Measurements from ENCODE around the gene VGLL3. TPM values are rescaled to one million over a fixed set of nuclear protein-coding genes. Genes with fewer than 3 reads are reported as not detected.

Gene VGLL3
- total RNA-seq, 1 donor from 2014 or later: 177 TPM

DNA sequence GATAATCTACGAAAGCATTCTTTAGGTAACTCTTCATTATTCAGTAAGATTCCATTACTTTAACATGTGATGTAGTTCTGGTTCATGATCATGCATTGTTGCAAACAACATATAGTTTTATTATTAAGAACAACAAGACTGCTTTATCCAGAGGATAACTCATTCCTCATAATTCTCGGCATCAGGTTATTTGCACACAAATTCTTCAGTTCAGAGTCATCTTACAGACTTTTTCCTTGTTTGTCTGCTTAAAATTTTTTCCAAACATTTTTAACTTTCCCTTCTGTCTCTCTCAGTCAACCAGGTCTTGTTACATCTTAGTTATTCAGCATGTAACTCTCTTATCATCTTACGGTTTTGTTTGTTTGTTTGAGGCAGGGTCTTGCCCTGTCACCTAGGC is 60.1 kb downstream of the VGLL3 start:
- no peak for DNase-seq (ENCODE audit: low spot score)
- H3K4me1 Mint-ChIP-seq (ENCODE audit: low read depth): peaks cover 69% of the 10 kb centered on the region
- no peak overlapping the region for H3K4me3 Mint-ChIP-seq (ENCODE audit: unreplicated experiment)
- TF ChIP-seq, protein P1, sequence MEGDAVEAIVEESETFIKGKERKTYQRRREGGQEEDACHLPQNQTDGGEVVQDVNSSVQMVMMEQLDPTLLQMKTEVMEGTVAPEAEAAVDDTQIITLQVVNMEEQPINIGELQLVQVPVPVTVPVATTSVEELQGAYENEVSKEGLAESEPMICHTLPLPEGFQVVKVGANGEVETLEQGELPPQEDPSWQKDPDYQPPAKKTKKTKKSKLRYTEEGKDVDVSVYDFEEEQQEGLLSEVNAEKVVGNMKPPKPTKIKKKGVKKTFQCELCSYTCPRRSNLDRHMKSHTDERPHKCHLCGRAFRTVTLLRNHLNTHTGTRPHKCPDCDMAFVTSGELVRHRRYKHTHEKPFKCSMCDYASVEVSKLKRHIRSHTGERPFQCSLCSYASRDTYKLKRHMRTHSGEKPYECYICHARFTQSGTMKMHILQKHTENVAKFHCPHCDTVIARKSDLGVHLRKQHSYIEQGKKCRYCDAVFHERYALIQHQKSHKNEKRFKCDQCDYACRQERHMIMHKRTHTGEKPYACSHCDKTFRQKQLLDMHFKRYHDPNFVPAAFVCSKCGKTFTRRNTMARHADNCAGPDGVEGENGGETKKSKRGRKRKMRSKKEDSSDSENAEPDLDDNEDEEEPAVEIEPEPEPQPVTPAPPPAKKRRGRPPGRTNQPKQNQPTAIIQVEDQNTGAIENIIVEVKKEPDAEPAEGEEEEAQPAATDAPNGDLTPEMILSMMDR (IDR thresholded peaks at IDR 0.05): no peak
- H3K9me3 Mint-ChIP-seq (ENCODE audit: low read depth): no peaks in the 10 kb centered on the region
- H3K27ac Mint-ChIP-seq (ENCODE audit: unreplicated experiment): peak overlapping the region; percentile 19
- H3K36me3 Mint-ChIP-seq (ENCODE audit: low read depth): no peaks in the 10 kb centered on the region
- H3K27me3 Mint-ChIP-seq (ENCODE audit: low read depth): no peaks in the 10 kb centered on the region

DNA sequence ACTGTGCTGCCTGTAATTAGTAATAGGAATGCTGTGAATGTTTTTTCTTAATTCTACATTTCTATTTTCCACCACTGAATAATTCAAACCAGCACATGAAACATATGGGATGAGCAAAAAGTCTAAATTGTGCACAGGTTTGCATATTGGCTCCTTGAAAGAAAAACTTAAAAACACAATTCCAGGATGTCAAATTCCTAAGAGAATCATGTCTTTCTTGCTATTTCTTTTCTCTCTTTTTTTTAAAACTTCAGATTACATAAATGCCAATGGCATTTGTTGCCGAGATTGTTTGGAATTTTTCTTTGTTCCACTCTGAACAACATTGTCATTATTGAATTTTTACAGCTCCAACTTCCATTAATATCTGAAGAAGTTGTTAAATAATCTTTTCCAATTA is 60.8 kb downstream of the VGLL3 start:
- no peak for DNase-seq (ENCODE audit: low spot score)
- no peak overlapping the region for H3K27ac Mint-ChIP-seq (ENCODE audit: unreplicated experiment)
- TF ChIP-seq, protein P1 (IDR thresholded peaks at IDR 0.05): no peak
- H3K9me3 Mint-ChIP-seq (ENCODE audit: low read depth): no peaks in the 10 kb centered on the region
- H3K4me1 Mint-ChIP-seq (ENCODE audit: low read depth): peaks cover 67% of the 10 kb centered on the region
- no peak overlapping the region for H3K4me3 Mint-ChIP-seq (ENCODE audit: unreplicated experiment)
- no peaks in the 10 kb centered on the region for H3K27me3 Mint-ChIP-seq (ENCODE audit: low read depth)
- no peaks in the 10 kb centered on the region for H3K36me3 Mint-ChIP-seq (ENCODE audit: low read depth)

DNA sequence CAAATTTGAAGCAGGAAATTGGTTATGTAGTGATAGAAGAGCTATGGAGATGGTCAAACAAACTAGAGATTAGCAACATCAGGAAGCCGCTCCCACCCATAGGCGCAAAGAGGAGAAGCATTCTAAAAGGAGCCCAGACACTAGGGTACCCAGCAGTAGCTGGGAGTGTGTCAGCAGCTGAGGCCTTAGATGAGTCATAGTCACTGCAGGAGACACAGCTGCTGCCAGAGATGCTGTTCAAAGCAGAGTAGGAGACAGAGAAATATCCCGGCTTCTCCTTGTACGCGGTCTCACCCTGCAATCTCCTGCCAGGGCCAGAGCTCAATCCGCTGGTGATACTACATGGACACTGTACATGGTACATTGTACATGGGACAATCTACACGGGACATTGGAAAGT is 61.9 kb downstream of the VGLL3 start:
- Mint-ChIP-seq H3K27ac (ENCODE audit: unreplicated experiment) (no peak overlapping the region), H3K4me1 (ENCODE audit: low read depth) (peaks cover 60% of the 10 kb centered on the region), H3K9me3 (ENCODE audit: low read depth) (no peaks in the 10 kb centered on the region), H3K4me3 (ENCODE audit: unreplicated experiment) (no peak overlapping the region), H3K36me3 (ENCODE audit: low read depth) (no peaks in the 10 kb centered on the region), H3K27me3 (ENCODE audit: low read depth) (no peaks in the 10 kb centered on the region)
- DNase-seq (ENCODE audit: low spot score): no peak
- TF ChIP-seq, protein P1 (IDR thresholded peaks at IDR 0.05): no peak

DNA sequence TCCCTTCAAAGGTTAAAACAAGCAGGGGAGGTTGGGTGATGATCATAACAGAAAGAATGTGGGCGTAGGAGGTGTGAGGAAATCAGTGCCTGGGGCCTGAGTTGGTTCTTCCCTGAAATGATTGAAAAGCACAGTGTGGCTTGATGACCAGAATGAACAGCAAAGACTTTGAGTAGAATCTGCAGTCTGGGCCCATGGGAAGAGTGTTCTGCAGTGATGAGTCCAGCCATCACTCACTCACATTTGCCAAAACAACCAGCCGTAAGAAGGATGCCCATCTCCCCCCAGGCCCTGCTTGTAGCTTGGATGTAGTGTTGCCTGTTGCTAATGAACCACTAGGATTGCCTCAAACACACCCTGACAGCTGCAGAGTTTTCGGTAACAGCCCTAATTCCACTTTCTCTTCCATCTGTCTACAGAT is 67.9 kb downstream of the VGLL3 start:
- Mint-ChIP-seq H3K27me3 (ENCODE audit: low read depth) (no peaks in the 10 kb centered on the region), H3K4me3 (ENCODE audit: unreplicated experiment) (no peak overlapping the region), H3K27ac (ENCODE audit: unreplicated experiment) (peak overlapping the region; percentile 2), H3K4me1 (ENCODE audit: low read depth) (peaks cover 27% of the 10 kb centered on the region), H3K36me3 (ENCODE audit: low read depth) (no peaks in the 10 kb centered on the region), H3K9me3 (ENCODE audit: low read depth) (no peaks in the 10 kb centered on the region)
- DNase-seq (ENCODE audit: low spot score): no peak
- TF ChIP-seq, protein P1 (IDR thresholded peaks at IDR 0.05): no peak

DNA sequence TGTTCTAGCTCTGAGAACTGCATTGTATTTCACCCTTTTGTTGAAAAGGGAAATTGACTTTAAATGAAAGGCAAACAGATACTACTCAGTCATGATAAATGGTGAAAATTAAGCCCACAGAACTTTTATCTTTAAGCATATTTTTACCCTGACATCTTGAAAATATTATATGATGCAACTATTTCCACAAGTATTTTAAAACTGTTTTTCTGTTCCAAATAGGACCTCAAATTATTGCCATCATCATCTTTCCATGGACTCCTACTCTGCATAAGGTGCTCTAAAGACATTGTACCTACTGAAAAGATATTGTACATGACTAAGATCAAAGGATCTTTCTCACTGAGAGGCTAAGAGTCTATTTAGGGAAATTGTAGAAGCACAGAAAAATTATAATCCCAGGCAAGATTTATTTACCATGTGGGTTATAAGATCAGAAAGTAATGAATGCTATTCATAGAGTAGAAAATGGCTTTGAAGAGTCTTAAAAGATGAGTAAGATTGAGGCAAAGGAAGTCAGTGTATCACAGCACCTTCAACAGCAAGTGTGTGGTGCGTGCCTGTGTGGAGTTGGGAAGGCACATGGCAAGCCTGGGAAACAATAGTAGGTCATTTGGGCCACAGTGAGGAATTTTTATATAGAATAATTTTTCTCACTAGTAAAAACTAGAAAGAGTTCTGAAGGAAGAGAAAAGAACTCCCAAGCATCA is 68.8 kb downstream of the VGLL3 start:
- Mint-ChIP-seq H3K27ac (ENCODE audit: unreplicated experiment) (no peak overlapping the region), H3K4me1 (ENCODE audit: low read depth) (peaks cover 27% of the 10 kb centered on the region), H3K9me3 (ENCODE audit: low read depth) (no peaks in the 10 kb centered on the region), H3K27me3 (ENCODE audit: low read depth) (no peaks in the 10 kb centered on the region), H3K4me3 (ENCODE audit: unreplicated experiment) (no peak overlapping the region), H3K36me3 (ENCODE audit: low read depth) (no peaks in the 10 kb centered on the region)
- no peak for DNase-seq (ENCODE audit: low spot score)
- TF ChIP-seq, protein P1 (IDR thresholded peaks at IDR 0.05): no peak

All from chondrocyte (in vitro differentiated cells).